ENCODE results near the gene FEZ2. TPM values are rescaled to one million over a fixed set of nuclear protein-coding genes. Genes with fewer than 3 reads are reported as not detected.

Gene FEZ2
- total RNA-seq, 1 experiment from 2014 or later = 14.8 TPM

- ChIA-PET RAD21 (ENCODE audit: low non-redundant PET in 1 of 2, low total read pairs in 2 of 2, uncharacterized antibody in 2 of 2, unreplicated experiment in 2 of 2) (no interaction called here), POLR2A (no interaction called here), CTCF (no interaction called here)
- TF ChIP-seq MAX (IDR thresholded peaks at IDR 0.05) = no peak
- no peak for TF ChIP-seq CEBPB (IDR thresholded peaks at IDR 0.05; ENCODE audit: low read depth)
- TF ChIP-seq TCF7L2 (IDR thresholded peaks at IDR 0.05; ENCODE audit: borderline replicate concordance, extremely low read depth, insufficient read depth, insufficient read length) = no peak
- TF ChIP-seq ATF3 (IDR thresholded peaks at IDR 0.05) = no peak
- no peak for TF ChIP-seq ZBTB33 (IDR thresholded peaks at IDR 0.05; ENCODE audit: extremely low read depth, insufficient replicate concordance, low read length)
- TF ChIP-seq CTCF (IDR thresholded peaks at IDR 0.05 in 2 of 3, conservative IDR thresholded peaks at IDR 0.05 in 1 of 3; ENCODE audit: borderline replicate concordance in 1 of 3, insufficient read depth in 1 of 3, low read depth in 2 of 3, low read length in 2 of 3) = no peak
- TF ChIP-seq FOSL1 (IDR thresholded peaks at IDR 0.05; ENCODE audit: low read depth) = no peak
- TF ChIP-seq ZFX (IDR thresholded peaks at IDR 0.05) = no peak
- TF ChIP-seq POLR2AphosphoS5 (IDR thresholded peaks at IDR 0.05; ENCODE audit: low read depth, low read length) = no peak
- TF ChIP-seq EGR1 (IDR thresholded peaks at IDR 0.05; ENCODE audit: low read depth) = no peak
- TF ChIP-seq YY1 (IDR thresholded peaks at IDR 0.05; ENCODE audit: extremely low read depth, insufficient replicate concordance, low read depth, low read length) = no peak
- Histone ChIP-seq H3K36me3 (ENCODE audit: control insufficient read depth in 1 of 2, insufficient read depth in 2 of 2, low read length in 2 of 2) (peaks cover 0 to 21% of the 10 kb centered on the region in 2 experiments; a peak in 1 of 4 replicates), H3K4me3 (replicated peaks in 1 of 2; ENCODE audit: low read depth in 1 of 2, low read length in 2 of 2) (no peak overlapping the region), H3K9ac (ENCODE audit: low read length) (no peak overlapping the region), H3K4me1 (ENCODE audit: control insufficient read depth in 1 of 2, insufficient read depth in 2 of 2, low read length in 2 of 2) (no peaks in the 10 kb centered on the region), H2AFZ (ENCODE audit: low read depth, low read length, poor library complexity, severe bottlenecking) (no peak overlapping the region), H3K9me3 (ENCODE audit: control insufficient read depth in 1 of 2, insufficient read depth in 1 of 2, low read depth in 1 of 2, low read length in 2 of 2) (no peaks in the 10 kb centered on the region), H3K9me2 (ENCODE audit: insufficient read depth) (no peaks in the 10 kb centered on the region), H4K20me1 (ENCODE audit: insufficient read depth) (no peaks in the 10 kb centered on the region), H3K27me3 (ENCODE audit: insufficient read depth, low read length) (no peaks in the 10 kb centered on the region), H3K4me2 (ENCODE audit: low read length) (no peak overlapping the region), H3K79me2 (ENCODE audit: insufficient read depth, low read length) (no peaks in the 10 kb centered on the region), H3K27ac (ENCODE audit: low read depth, low read length) (no peak overlapping the region)
- ATAC-seq (no peak), DNase-seq (ENCODE audit: low read depth, low spot score) (no peak)
- intact Hi-C loops (cut with micrococcal nuclease) = no loop called here
- BruUV-seq (replicated peaks) = no TSS peak
These were observed 82.4 kb downstream of the FEZ2 start for GRCh38 chr2:36515538-36515937.
